OCI-LY1 (cell line): ENCODE data around the gene SOX5.

Experiments used
- CTCF ChIP-seq: fragments of 200-600 bp; sonication (generic), shearing (Covaris generic); IDR thresholded peaks from 2 replicates; pipeline ENCODE4 v1.5.1; 2017; ENCODE audit warnings: mild to moderate bottlenecking, antibody characterized with exemption, low read length, moderate library complexity, mixed read lengths
- EZH2 ChIP-seq: fragments of 200-600 bp; sonication (generic), shearing (Covaris generic); IDR thresholded peaks from 2 replicates; pipeline ENCODE4 v1.8.0; 2017; ENCODE audit warnings: borderline replicate concordance, mixed run types, mild to moderate bottlenecking, antibody characterized with exemption, low read length, moderate library complexity, mixed read lengths

- TF ChIP-seq CTCF: no peak
- TF ChIP-seq EZH2: no peak
Observed at GRCh38 chr12:23546756-23547155, 402.7 kb downstream of the SOX5 start.
